GM20431 (cell line): Measurements from ENCODE around the gene CCDC12.
"Not testable (repeated sequence)": the region's sequence is repeated elsewhere in the genome, so short reads cannot be mapped to it uniquely, and the experiment has no call there.

ENCODE experiments used
- in situ Hi-C: fragments of 300-500 bp; cut with MseI, MboI; formaldehyde crosslinking; loops from one replicate; pipeline ENCODE4 v1.15.0; 2020; ENCODE audit warnings: low sequenced_read_pairs; ENCODE audit not compliant: unreplicated experiment

Gene CCDC12

GRCh38 chr3:46984591-46985459 is 8.3 kb upstream of the CCDC12 start:
- in situ Hi-C loops = no loop called here

GRCh38 chr3:46982546-46982945 is 6.0 kb upstream of the CCDC12 start:
- in situ Hi-C loops = no loop called here

- in situ Hi-C loops = no loop called here
Observed at GRCh38 chr3:46981932-46982471, 5.5 kb upstream of the CCDC12 start.

- in situ Hi-C loops = no loop called here
Observed at GRCh38 chr3:46979958-46980497, 3.5 kb upstream of the CCDC12 start.

GRCh38 chr3:46978985-46979944 is 2.7 kb upstream of the CCDC12 start, which contains the start of gene NBEAL2:
Gene NBEAL2 (plus strand): TSS chr3:46979666. CDS start chr3:46979862, 196 bp downstream.
- in situ Hi-C loops = no loop called here

- in situ Hi-C loops = no loop called here
Observed at GRCh38 chr3:46978381-46978780, 1.8 kb upstream of the CCDC12 start.

GRCh38 chr3:46977811-46978195 is 1.3 kb upstream of the CCDC12 start:
- in situ Hi-C loops = no loop called here

GRCh38 chr3:46974421-46975171 is 1.9 kb downstream of the CCDC12 start:
- in situ Hi-C loops = no loop called here

- in situ Hi-C loops = no loop called here
Observed at GRCh38 chr3:46972396-46972795, 4.1 kb downstream of the CCDC12 start.

- in situ Hi-C loops = no loop called here
Observed at GRCh38 chr3:46971742-46972141, 4.8 kb downstream of the CCDC12 start.

- in situ Hi-C loops = no loop called here
Observed at GRCh38 chr3:46971151-46971550, 5.4 kb downstream of the CCDC12 start.

GRCh38 chr3:46970391-46971091 is 6.0 kb downstream of the CCDC12 start:
- in situ Hi-C loops = no loop called here

- in situ Hi-C loops = no loop called here
Observed at GRCh38 chr3:46968783-46969428, 7.6 kb downstream of the CCDC12 start.

GRCh38 chr3:46966811-46967210 is 9.7 kb downstream of the CCDC12 start:
- in situ Hi-C loops = no loop called here

GRCh38 chr3:46965151-46965550 is 11.4 kb downstream of the CCDC12 start:
- in situ Hi-C loops = no loop called here

GRCh38 chr3:46964038-46964590 is 12.4 kb downstream of the CCDC12 start:
- in situ Hi-C loops = not testable (repeated sequence)

GRCh38 chr3:46962990-46963389 is 13.6 kb downstream of the CCDC12 start:
- in situ Hi-C loops = no loop called here

GRCh38 chr3:46962427-46962826 is 14.1 kb downstream of the CCDC12 start:
- in situ Hi-C loops = no loop called here
